OCI-LY7 (cell line): ENCODE data around the gene RTCA. TPM values are rescaled to one million over a fixed set of nuclear protein-coding genes. Genes with fewer than 3 reads are reported as not detected.
A peak's percentile ranks its signal among the peaks of the same experiment; 100 is the strongest.
"Not testable (repeated sequence)": the region's sequence is repeated elsewhere in the genome, so short reads cannot be mapped to it uniquely, and the experiment has no call there.

Experiments used
- BruUV-seq: library from RNA; stranded (reverse); fragments of 400-500 nt; replicated peaks from 2 replicates; lab custom pipeline; 2021; lab: Mats Ljungman, UMichigan
- CTCF ChIA-PET: fragments of 300-600 bp; sonication (Branson Sonifier 250); formaldehyde crosslinking; loops from one replicate; lab custom pipeline; 2022; ENCODE audit warnings: antibody characterized with exemption; ENCODE audit not compliant: unreplicated experiment; lab: Charles Lee
- POLR2A ChIA-PET: fragments of 300-600 bp; sonication (Branson Sonifier 250); formaldehyde crosslinking; loops from one replicate; lab custom pipeline; 2022; ENCODE audit warnings: antibody characterized with exemption; lab: Charles Lee
- DNase-seq: peaks from one replicate; pipeline ENCODE4 v3.0.0-alpha.2; 2015; ENCODE audit warnings: low spot score
- H2AFZ ChIP-seq: fragments of 200-600 bp; sonication (generic), shearing (Covaris generic); 2 replicates; pipeline ENCODE4 v1.6.1; 2014; ENCODE audit warnings: mild to moderate bottlenecking, antibody characterized with exemption, low read length, moderate library complexity
- H3K27ac ChIP-seq: fragments of 200-600 bp; sonication (generic); 2 replicates; pipeline ENCODE4 v1.5.1; 2014; ENCODE audit warnings: mixed run types, low read depth, mild to moderate bottlenecking, moderate library complexity, low read length, inconsistent platforms; ENCODE audit not compliant: poor library complexity, severe bottlenecking
- H3K36me3 ChIP-seq: fragments of 200-600 bp; sonication (generic); 2 replicates; pipeline ENCODE4 v1.6.1; 2014; ENCODE audit warnings: mild to moderate bottlenecking, antibody characterized with exemption, low read length, moderate library complexity, mixed read lengths; ENCODE audit not compliant: insufficient read depth
- H3K4me1 ChIP-seq: fragments of 200-600 bp; sonication (generic); 2 replicates; pipeline ENCODE4 v1.5.1; 2014; ENCODE audit warnings: mild to moderate bottlenecking, low read length; ENCODE audit not compliant: insufficient read depth, poor library complexity, severe bottlenecking
- H3K4me2 ChIP-seq: fragments of 200-600 bp; sonication (generic); 2 replicates; pipeline ENCODE4 v1.6.1; 2014; ENCODE audit warnings: mild to moderate bottlenecking, low read length
- H3K4me3 ChIP-seq: fragments of 200-600 bp; sonication (generic); 2 replicates; pipeline ENCODE4 v1.5.1; 2014; ENCODE audit warnings: mild to moderate bottlenecking, low read depth, low read length; ENCODE audit not compliant: poor library complexity, severe bottlenecking
- H3K79me2 ChIP-seq: fragments of 200-600 bp; sonication (generic); 2 replicates; pipeline ENCODE4 v1.6.1; 2016; ENCODE audit warnings: low read depth, mild to moderate bottlenecking, low read length, moderate library complexity, mixed read lengths; ENCODE audit not compliant: insufficient read depth
- H3K9me2 ChIP-seq: fragments of 200-600 bp; sonication (generic); 2 replicates; pipeline ENCODE4 v1.6.1; 2016; ENCODE audit warnings: mild to moderate bottlenecking, low read length, mixed read lengths; ENCODE audit not compliant: insufficient read depth
- H3K9me3 ChIP-seq: fragments of 200-600 bp; sonication (generic); 2 replicates; pipeline ENCODE4 v1.6.1; 2014; ENCODE audit warnings: mild to moderate bottlenecking, mixed run types, low read length, mixed read lengths
- H4K20me1 ChIP-seq: fragments of 200-600 bp; sonication (generic); 2 replicates; pipeline ENCODE4 v1.6.1; 2014; ENCODE audit warnings: mild to moderate bottlenecking, antibody characterized with exemption, low read length, moderate library complexity, mixed read lengths; ENCODE audit not compliant: insufficient read depth
- EZH2phosphoT487 ChIP-seq: fragments of 200-600 bp; sonication (generic); IDR thresholded peaks from 2 replicates; pipeline ENCODE4 v1.6.1; 2018; ENCODE audit warnings: low read depth, borderline replicate concordance, mild to moderate bottlenecking, mixed run types, antibody characterized with exemption, low read length, moderate library complexity, mixed read lengths
- intact Hi-C: fragments of 100-400 bp; cut with micrococcal nuclease; formaldehyde crosslinking; loops from one replicate; pipeline ENCODE4 v1.10.0; 2022; ENCODE audit not compliant: unreplicated experiment
- total RNA-seq, 2 experiments: library from RNA; depleted of rRNA in 1 of 2; stranded (reverse); fragments of >200 nt in 1 of 2; shearing (Covaris generic) in 1 of 2; gene quantifications; 2 replicates each; pipeline ENCODE4 v1.2.3, GENCODE V29; 2014 to 2022
- TF ChIP-seq, protein P1 (sequence below): fragments of 200-600 bp; sonication (generic); conservative IDR thresholded peaks from 2 replicates; pipeline ENCODE4 v1.5.1; 2014; ENCODE audit warnings: mild to moderate bottlenecking, antibody characterized with exemption, low read length, moderate library complexity, mixed read lengths

The RTCA gene
- total RNA-seq, 2 experiments from 2014 or later, result 25.9 to 42.7 TPM

GRCh38 chr1:100250807-100251206 is 15.2 kb upstream of the RTCA start:
- H3K4me3 ChIP-seq, result no peak overlapping the region
- intact Hi-C loops, result no loop called here
- CTCF ChIA-PET, result no interaction called here
- H3K27ac ChIP-seq, result no peak overlapping the region
- H3K4me2 ChIP-seq, result no peak overlapping the region
- no peaks in the 10 kb centered on the region for H3K36me3 ChIP-seq
- DNase-seq, result no peak
- POLR2A ChIA-PET, result interaction anchor here (0.6 to 4.0 kb wide), 4 partner anchors 12 to 643 kb away, joined by 3 to 47 read pairs (median 6); partner anchors contain the start of genes EXTL2, RTCA and SLC35A3
- H3K4me1 ChIP-seq, result peaks cover 14% of the 10 kb centered on the region
- peak overlapping the region; percentile 96 for H2AFZ ChIP-seq
- TF ChIP-seq, protein P1, sequence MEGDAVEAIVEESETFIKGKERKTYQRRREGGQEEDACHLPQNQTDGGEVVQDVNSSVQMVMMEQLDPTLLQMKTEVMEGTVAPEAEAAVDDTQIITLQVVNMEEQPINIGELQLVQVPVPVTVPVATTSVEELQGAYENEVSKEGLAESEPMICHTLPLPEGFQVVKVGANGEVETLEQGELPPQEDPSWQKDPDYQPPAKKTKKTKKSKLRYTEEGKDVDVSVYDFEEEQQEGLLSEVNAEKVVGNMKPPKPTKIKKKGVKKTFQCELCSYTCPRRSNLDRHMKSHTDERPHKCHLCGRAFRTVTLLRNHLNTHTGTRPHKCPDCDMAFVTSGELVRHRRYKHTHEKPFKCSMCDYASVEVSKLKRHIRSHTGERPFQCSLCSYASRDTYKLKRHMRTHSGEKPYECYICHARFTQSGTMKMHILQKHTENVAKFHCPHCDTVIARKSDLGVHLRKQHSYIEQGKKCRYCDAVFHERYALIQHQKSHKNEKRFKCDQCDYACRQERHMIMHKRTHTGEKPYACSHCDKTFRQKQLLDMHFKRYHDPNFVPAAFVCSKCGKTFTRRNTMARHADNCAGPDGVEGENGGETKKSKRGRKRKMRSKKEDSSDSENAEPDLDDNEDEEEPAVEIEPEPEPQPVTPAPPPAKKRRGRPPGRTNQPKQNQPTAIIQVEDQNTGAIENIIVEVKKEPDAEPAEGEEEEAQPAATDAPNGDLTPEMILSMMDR, result no peak
- no peak for TF ChIP-seq EZH2phosphoT487
- 0 out of 2 replicates have a peak, but pooled peaks cover 3% of the 10 kb centered on the region for H4K20me1 ChIP-seq
- no TSS peak for BruUV-seq
- no peaks in the 10 kb centered on the region for H3K9me3 ChIP-seq
- H3K9me2 ChIP-seq, result no peaks in the 10 kb centered on the region
- peaks cover 20% of the 10 kb centered on the region; the same call in 1 of the 2 replicates for H3K79me2 ChIP-seq

DNA sequence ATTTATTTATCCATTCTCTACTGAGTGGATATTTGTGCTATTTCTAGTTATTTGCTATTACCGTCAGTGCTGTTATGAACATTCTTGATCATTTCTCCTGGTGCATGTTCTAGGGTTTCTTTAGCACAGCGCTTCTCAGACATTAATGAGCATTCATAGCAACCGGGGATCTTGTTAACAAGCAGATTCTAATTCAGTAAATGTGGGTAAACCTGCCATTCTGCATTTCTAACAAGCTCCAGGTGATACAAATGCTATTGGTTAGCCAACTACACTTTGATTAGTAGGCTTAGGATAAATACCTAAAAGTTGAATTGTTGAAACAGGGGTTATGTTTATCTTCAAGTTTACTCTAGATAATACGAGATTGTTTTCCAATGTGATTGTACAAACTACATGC is 13.1 kb upstream of the RTCA start:
- Histone ChIP-seq H3K36me3 (no peaks in the 10 kb centered on the region), H3K4me3 (no peak overlapping the region), H4K20me1 (no peaks in the 10 kb centered on the region), H3K9me3 (no peaks in the 10 kb centered on the region), H3K9me2 (no peaks in the 10 kb centered on the region), H3K4me2 (no peak overlapping the region), H2AFZ (no peak overlapping the region), H3K4me1 (peaks cover 14% of the 10 kb centered on the region), H3K79me2 (peaks cover 13% of the 10 kb centered on the region; the same call in 1 of the 2 replicates), H3K27ac (no peak overlapping the region)
- no TSS peak for BruUV-seq
- intact Hi-C loops, result no loop called here
- POLR2A ChIA-PET, result interaction anchor here (0.6 to 1.0 kb wide), 2 partner anchors 11 to 239 kb away, joined by 4 read pairs; no protein-coding TSS in a partner anchor
- CTCF ChIA-PET, result no interaction called here
- TF ChIP-seq EZH2phosphoT487, result no peak
- TF ChIP-seq, protein P1, result no peak
- no peak for DNase-seq

- intact Hi-C loops, result no loop called here
- CTCF ChIA-PET, result no interaction called here
- H3K79me2 ChIP-seq, result peaks cover 10% of the 10 kb centered on the region; the same call in 1 of the 2 replicates
- no peak overlapping the region for H3K4me2 ChIP-seq
- no peak for DNase-seq
- no peaks in the 10 kb centered on the region for H3K9me2 ChIP-seq
- peaks cover 10% of the 10 kb centered on the region for H3K4me1 ChIP-seq
- no peak for TF ChIP-seq EZH2phosphoT487
- TF ChIP-seq, protein P1, result no peak
- BruUV-seq, result no TSS peak
- no peak overlapping the region for H3K4me3 ChIP-seq
- no peak overlapping the region for H2AFZ ChIP-seq
- POLR2A ChIA-PET, result interaction anchor here (1.0 kb wide), 1 partner anchor 10 kb away, joined by 4 read pairs; no protein-coding TSS in a partner anchor
- H3K27ac ChIP-seq, result no peak overlapping the region
- H3K36me3 ChIP-seq, result no peaks in the 10 kb centered on the region
- H4K20me1 ChIP-seq, result no peaks in the 10 kb centered on the region
- no peaks in the 10 kb centered on the region for H3K9me3 ChIP-seq
These were observed 12.5 kb upstream of the RTCA start for GRCh38 chr1:100253552-100253951.

- H4K20me1 ChIP-seq, H3K79me2 ChIP-seq, H3K9me3 ChIP-seq, DNase-seq, CTCF ChIA-PET, H3K4me1 ChIP-seq, H2AFZ ChIP-seq, H3K36me3 ChIP-seq, BruUV-seq, H3K4me2 ChIP-seq, intact Hi-C loops, H3K9me2 ChIP-seq, H3K27ac ChIP-seq, H3K4me3 ChIP-seq: not testable (repeated sequence)
- POLR2A ChIA-PET, result interaction anchor here (0.6 to 1.4 kb wide), 3 partner anchors 10 to 447 kb away, joined by 4 to 8 read pairs (median 4); partner anchors contain the start of gene RTCA
These were observed 9.7 kb upstream of the RTCA start for GRCh38 chr1:100256273-100256672.
